LNCaP clone FGC (cell line): Measurements from ENCODE around the gene PLXNA4.

ENCODE experiments used
- DNase-seq: peaks from one replicate; pipeline ENCODE4 v3.0.0-alpha.2; 2011; ENCODE audit warnings: low read depth
- H3K4me3 ChIP-seq: 2 replicates; pipeline ENCODE4 v1.5.1; 2011; ENCODE audit warnings: mild to moderate bottlenecking, low read depth, low read length, control low read depth
- TF ChIP-seq, protein P1 (sequence below): IDR thresholded peaks from 2 replicates; pipeline ENCODE4 v1.5.1; 2012; ENCODE audit warnings: mild to moderate bottlenecking; ENCODE audit not compliant: control insufficient read depth, insufficient read depth; ENCODE audit errors: extremely low read depth

Gene PLXNA4

DNA sequence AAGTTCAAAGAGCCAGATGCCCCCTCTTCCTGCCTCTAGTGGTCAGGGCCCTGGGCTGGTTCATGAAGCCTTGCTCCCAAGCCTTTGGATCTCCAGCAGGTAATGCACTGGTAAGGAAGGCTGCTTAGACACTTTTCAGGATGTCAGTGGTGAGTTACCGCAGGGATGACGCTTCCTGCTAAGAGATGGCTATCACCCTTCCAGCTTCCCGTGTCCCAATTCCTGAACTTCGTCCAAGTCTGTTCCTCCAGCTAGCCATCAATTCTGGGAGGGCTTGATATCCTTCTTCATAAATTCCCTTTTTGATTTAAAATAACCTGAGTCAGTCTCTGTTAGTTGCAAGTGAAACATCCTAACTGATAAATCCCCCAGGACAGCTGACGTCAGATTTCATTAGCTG is 221.2 kb downstream of the PLXNA4 start:
- no peak for DNase-seq
- TF ChIP-seq, protein P1, sequence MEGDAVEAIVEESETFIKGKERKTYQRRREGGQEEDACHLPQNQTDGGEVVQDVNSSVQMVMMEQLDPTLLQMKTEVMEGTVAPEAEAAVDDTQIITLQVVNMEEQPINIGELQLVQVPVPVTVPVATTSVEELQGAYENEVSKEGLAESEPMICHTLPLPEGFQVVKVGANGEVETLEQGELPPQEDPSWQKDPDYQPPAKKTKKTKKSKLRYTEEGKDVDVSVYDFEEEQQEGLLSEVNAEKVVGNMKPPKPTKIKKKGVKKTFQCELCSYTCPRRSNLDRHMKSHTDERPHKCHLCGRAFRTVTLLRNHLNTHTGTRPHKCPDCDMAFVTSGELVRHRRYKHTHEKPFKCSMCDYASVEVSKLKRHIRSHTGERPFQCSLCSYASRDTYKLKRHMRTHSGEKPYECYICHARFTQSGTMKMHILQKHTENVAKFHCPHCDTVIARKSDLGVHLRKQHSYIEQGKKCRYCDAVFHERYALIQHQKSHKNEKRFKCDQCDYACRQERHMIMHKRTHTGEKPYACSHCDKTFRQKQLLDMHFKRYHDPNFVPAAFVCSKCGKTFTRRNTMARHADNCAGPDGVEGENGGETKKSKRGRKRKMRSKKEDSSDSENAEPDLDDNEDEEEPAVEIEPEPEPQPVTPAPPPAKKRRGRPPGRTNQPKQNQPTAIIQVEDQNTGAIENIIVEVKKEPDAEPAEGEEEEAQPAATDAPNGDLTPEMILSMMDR, result no peak

DNA sequence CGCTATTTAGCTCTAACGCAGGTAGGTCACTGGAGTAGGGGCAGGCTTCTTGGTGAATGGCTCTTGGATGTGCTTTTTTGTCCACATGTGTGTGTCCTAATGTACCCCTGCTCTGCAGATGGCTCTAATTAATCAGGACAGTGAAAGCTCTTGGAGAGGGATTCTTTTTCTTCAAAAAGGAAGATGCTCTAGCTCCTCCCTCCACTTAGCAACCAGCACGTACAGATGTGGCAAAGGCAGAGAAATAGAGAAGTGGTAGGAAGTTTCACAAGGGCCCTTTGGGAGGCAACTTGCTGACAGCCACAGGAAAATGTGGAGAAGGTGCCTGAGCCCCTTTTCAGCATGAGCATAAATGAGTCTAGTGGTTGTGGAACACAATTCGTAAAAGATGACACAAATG is 221.7 kb downstream of the PLXNA4 start:
- no peak for DNase-seq
- H3K4me3 ChIP-seq, result no peak overlapping the region
- TF ChIP-seq, protein P1, result no peak

More for the DNA sequence above, 221.2 kb downstream of the PLXNA4 start:
- no peak overlapping the region for H3K4me3 ChIP-seq

DNA sequence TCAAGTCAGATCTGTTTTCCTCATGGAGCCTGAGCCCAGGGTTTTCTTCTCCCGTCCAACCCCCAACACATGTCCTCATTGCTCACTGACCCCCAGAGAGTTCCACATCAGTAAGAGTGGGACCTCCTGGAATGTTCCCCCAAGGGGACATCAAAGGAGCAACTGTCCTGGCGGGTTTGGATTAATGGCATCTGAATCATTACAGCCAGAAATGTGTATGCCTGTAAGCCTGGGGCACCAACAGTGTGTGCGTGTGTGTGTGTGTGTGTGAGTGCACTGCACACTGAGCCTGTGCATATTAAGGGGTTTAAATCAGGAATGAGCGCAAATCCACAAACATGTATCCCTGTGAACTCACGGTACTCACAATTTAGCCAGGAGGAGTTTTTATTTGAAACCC is 222.3 kb downstream of the PLXNA4 start:
- DNase-seq, result no peak
- TF ChIP-seq, protein P1, result no peak
- no peak overlapping the region for H3K4me3 ChIP-seq

DNA sequence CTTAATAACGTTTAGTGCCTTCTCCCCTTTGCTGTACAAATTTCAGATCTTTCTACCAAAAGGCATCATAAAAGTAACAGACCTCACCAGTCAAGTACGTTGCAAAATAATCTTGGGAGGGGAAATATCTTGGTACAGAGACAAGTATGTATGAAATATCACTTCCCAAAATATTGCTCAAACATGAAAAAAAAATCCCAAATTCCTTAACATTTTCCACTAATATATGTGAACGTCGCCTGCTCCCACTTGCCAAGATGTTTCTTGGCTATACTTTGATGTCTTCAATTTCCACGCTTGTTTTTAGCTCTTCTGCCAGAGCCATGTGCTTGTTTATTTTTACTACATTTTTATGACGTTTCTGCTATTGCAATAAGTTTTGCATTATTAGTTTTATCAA is 223.5 kb downstream of the PLXNA4 start:
- no peak overlapping the region for H3K4me3 ChIP-seq

DNA sequence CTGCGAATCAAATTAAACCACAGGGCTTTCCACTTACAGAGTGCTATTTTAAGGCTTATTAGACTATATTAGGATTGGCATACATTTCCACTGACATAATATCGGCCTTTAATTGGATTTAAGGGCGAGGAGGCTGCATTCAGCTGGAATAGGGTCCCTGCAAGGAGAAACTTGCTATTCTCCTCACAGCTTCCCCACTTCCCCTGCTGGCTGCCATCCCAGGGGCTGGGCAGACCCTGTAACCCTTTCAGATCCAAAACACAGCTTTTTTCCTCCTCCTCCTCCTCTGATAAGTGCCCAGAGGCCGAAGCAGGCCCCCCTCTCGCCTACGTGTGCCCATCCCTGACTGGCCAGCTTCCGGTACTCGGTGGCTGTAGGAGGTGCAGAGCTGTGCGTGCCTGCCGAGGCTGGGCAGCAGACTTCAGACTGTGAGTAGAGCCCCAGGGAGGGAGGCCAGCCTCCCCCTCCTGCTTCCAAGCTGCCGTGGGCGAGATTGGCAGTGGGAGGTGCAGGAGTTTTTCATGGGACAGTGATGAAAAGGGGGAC is 224.2 kb downstream of the PLXNA4 start:
- H3K4me3 ChIP-seq, result no peak overlapping the region
- no peak for DNase-seq
- TF ChIP-seq, protein P1, result no peak

More for the DNA sequence above, 223.5 kb downstream of the PLXNA4 start:
- TF ChIP-seq, protein P1, result no peak
- DNase-seq, result no peak

DNA sequence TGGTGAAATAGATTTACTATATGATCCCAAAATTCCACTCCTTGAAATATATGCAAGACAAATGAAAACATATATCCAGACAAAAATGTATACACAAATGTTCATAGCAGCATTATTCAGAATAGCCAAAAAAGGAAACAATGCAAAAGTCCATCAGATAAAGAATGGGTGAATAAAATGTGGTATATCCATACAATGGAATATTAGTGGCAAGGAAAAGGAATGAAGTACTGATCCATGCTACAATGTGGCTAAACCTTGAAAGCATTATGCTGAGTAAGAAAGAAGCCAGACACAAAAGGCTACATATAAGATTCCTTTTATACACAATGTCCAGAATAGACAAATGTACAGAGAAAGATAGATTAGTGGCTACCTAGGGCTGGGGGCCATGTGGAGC is 225.5 kb downstream of the PLXNA4 start:
- H3K4me3 ChIP-seq, result no peak overlapping the region
- DNase-seq, result no peak
- TF ChIP-seq, protein P1, result no peak

DNA sequence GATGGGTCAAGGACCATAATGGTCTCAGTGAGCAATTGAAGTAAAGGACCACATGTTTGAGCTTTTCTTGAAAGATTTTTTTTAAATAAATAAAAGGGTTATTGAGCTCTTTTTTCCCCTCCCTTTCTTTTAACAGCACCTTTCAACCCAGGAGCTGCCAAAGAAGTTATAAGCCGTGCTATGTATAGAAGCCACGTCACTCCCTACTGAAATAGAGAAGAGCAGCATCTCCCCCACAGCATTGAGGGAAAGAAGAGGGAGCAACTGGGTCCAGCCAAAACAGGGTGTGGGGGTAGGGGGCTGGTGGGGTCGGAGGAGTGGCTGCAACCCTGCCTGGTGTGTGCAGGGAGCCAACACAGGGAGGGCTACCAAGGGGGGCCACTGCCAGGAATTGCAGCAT is 227.2 kb downstream of the PLXNA4 start:
- DNase-seq, result no peak
- TF ChIP-seq, protein P1, result no peak
- no peak overlapping the region for H3K4me3 ChIP-seq
